Psoas muscle (tissue), 8 donors: Measurements from ENCODE around the gene MBTPS1. TPM values are rescaled to one million over a fixed set of nuclear protein-coding genes. Genes with fewer than 3 reads are reported as not detected.
A peak's percentile ranks its signal among the peaks of the same experiment; 100 is the strongest.

Experiments
- ATAC-seq, 4 donors: fragments of 200-7000 bp; cut with Tn5 transposase; one replicate each; pipeline ENCODE4 v1.9.1; 2020; ENCODE audit warnings: moderate library complexity in 3 of 4, mild to moderate bottlenecking in 2 of 4
- DNase-seq, 2 donors: peaks; one replicate each; pipeline ENCODE4 v3.0.0-alpha.2; 2020
- H3K27ac ChIP-seq: fragments of 200-600 bp; one replicate; pipeline ENCODE4 v1.8.0; 2022
- H3K27me3 ChIP-seq, 3 donors: fragments of 200-600 bp in 1 of 3; one replicate each; pipeline versions ENCODE4 v1.6.1 to v1.8.0; 2013 to 2022; ENCODE audit warnings: low read length in 2 of 3, mild to moderate bottlenecking in 2 of 3, moderate library complexity in 1 of 3; ENCODE audit not compliant: insufficient read depth in 3 of 3
- H3K36me3 ChIP-seq, 2 donors: fragments of 200-600 bp in 1 of 2; one replicate each; pipeline versions ENCODE4 v1.6.1 to v1.8.0; 2013 to 2022; ENCODE audit warnings: low read depth in 1 of 2, mild to moderate bottlenecking in 1 of 2, moderate library complexity in 1 of 2; ENCODE audit not compliant: insufficient read depth in 1 of 2
- H3K4me1 ChIP-seq: fragments of 200-600 bp; one replicate; pipeline ENCODE4 v1.8.0; 2022
- H3K4me3 ChIP-seq: fragments of 200-600 bp; one replicate; pipeline ENCODE4 v1.8.0; 2022; ENCODE audit warnings: mild to moderate bottlenecking
- H3K9me3 ChIP-seq: fragments of 200-600 bp; one replicate; pipeline ENCODE4 v1.8.0; 2022
- CTCF ChIP-seq: fragments of 200-600 bp; IDR thresholded peaks from one replicate; pipeline ENCODE4 v1.8.0; 2022; ENCODE audit warnings: antibody characterized with exemption
- WGBS, 3 donors: extraction: QIAGEN DNeasy Blood & Tissue Kit; methylation state at CpG; one replicate each; pipeline versions ENCODE4 v1.1.6 to v1.1.7; 2013; 5-methylcytosine and 5-hydroxymethylcytosine counted together
- intact Hi-C, 2 donors: fragments of 100-400 bp; cut with DNase I; formaldehyde crosslinking; loops; one replicate each; pipeline versions ENCODE4 v1.11.0 to v1.14.2; 2022
- polyA plus RNA-seq, 3 donors: library from polyadenylated mRNA; stranded (reverse); fragments of 200-250 nt; gene quantifications; one replicate each; pipeline ENCODE4 v1.2.3, GENCODE V29; 2013
- total RNA-seq, 4 donors: library from RNA; stranded (reverse); fragmentation: NEBNext Ultra II Directional in 2 of 4; extraction: Animal tissue kit (Norgen Biotek cat#: 25700) in 2 of 4; gene quantifications; one replicate each; pipeline versions ENCODE4 v1.2.1 to v1.2.4, GENCODE V29; 2021 to 2023
- donor health status: healthy with polysubstance abuse.
- donor health status: DM: no; HTN: no; CAD: no; lungs with moderate emphysema.
- donor health status: Bipolar disorder and iron deficiency.
- donor health status: healthy.
- donor health status: DM: yes; HTN: yes; CAD: no.
- donor health status: DM: no; HTN: no; CAD: no.
- donor health status: DM: no; HTN: no; CAD: no.
- donor health status: DM: yes; HTN: yes; CAD: no.

The MBTPS1 gene
- total and polyA plus RNA-seq, 7 donors = 18.6 to 31.8 (median 28.8) TPM

GRCh38 chr16:84093120-84093878 is 23.4 kb downstream of the MBTPS1 start:
- WGBS, 3 donors = 85 to 91% (median 88%) methylated on average over 16 of the region's 16 CpGs

GRCh38 chr16:84091460-84091859 is 25.3 kb downstream of the MBTPS1 start:
- H3K4me3 ChIP-seq = no peak overlapping the region
- peak in 2 of 4 donors; percentile 32 to 39 for ATAC-seq
- no peaks in the 10 kb centered on the region for H3K27me3 ChIP-seq
- peaks cover 19 to 100% of the 10 kb centered on the region in 2 donors for H3K36me3 ChIP-seq
- no peaks in the 10 kb centered on the region for H3K4me1 ChIP-seq
- intact Hi-C loops = no loop called here
- no peak for TF ChIP-seq CTCF
- 83 to 89% (median 84%) methylated on average over 10 of the region's 10 CpGs for WGBS, 3 donors
- H3K9me3 ChIP-seq = no peaks in the 10 kb centered on the region
- DNase-seq = no peak
- H3K27ac ChIP-seq = no peak overlapping the region

More at GRCh38 chr16:84093120-84093878, 23.4 kb downstream of the MBTPS1 start:
- ATAC-seq (no peak), DNase-seq (no peak)
- intact Hi-C loops = no loop called here
- H3K27ac ChIP-seq = no peak overlapping the region
- no peaks in the 10 kb centered on the region for H3K27me3 ChIP-seq
- H3K4me1 ChIP-seq = no peaks in the 10 kb centered on the region
- TF ChIP-seq CTCF = no peak
- H3K36me3 ChIP-seq = peaks cover 11 to 99% of the 10 kb centered on the region in 2 donors
- no peaks in the 10 kb centered on the region for H3K9me3 ChIP-seq
- no peak overlapping the region for H3K4me3 ChIP-seq

- TF ChIP-seq CTCF = no peak
- ATAC-seq (no peak), DNase-seq (no peak)
- H3K27me3 ChIP-seq = no peaks in the 10 kb centered on the region
- no peaks in the 10 kb centered on the region for H3K9me3 ChIP-seq
- intact Hi-C loops = no loop called here
- H3K4me1 ChIP-seq = no peaks in the 10 kb centered on the region
- H3K36me3 ChIP-seq = peaks cover 22 to 99% of the 10 kb centered on the region in 2 donors
- H3K27ac ChIP-seq = no peak overlapping the region
- H3K4me3 ChIP-seq = no peak overlapping the region
- 57 to 75% (median 66%) methylated on average over 9 of the region's 9 CpGs for WGBS, 3 donors
These were observed 26.5 kb downstream of the MBTPS1 start for GRCh38 chr16:84090211-84090610.

- ATAC-seq = peak in 3 of 4 donors; percentile 29 to 46 (median 39)
- intact Hi-C loops = loop anchor here in 1 of 2 donors (5.0 kb wide), 1 partner anchor 88 kb away; no protein-coding TSS in a partner anchor
- WGBS, 3 donors = 67 to 84% (median 72%) methylated on average over 15 of the region's 15 CpGs
- Histone ChIP-seq H3K36me3 (peaks cover 26 to 98% of the 10 kb centered on the region in 2 donors), H3K9me3 (no peaks in the 10 kb centered on the region), H3K4me1 (no peaks in the 10 kb centered on the region), H3K27me3 (no peaks in the 10 kb centered on the region), H3K27ac (no peak overlapping the region), H3K4me3 (no peak overlapping the region)
- no peak for TF ChIP-seq CTCF
- DNase-seq = no peak
These were observed 27.9 kb downstream of the MBTPS1 start for GRCh38 chr16:84088695-84089395.
